Stimulated activated naive CD4-positive, alpha-beta T cell (primary cell): ENCODE measurements around the gene PPP4C.
"Not testable (repeated sequence)": the region's sequence is repeated elsewhere in the genome, so short reads cannot be mapped to it uniquely, and the experiment has no call there.

Experiments
- DNase-seq, 6 experiments: peaks; one replicate each; lab custom pipeline; 2025; lab: John Stamatoyannopoulos, UW

PPP4C gene

DNA sequence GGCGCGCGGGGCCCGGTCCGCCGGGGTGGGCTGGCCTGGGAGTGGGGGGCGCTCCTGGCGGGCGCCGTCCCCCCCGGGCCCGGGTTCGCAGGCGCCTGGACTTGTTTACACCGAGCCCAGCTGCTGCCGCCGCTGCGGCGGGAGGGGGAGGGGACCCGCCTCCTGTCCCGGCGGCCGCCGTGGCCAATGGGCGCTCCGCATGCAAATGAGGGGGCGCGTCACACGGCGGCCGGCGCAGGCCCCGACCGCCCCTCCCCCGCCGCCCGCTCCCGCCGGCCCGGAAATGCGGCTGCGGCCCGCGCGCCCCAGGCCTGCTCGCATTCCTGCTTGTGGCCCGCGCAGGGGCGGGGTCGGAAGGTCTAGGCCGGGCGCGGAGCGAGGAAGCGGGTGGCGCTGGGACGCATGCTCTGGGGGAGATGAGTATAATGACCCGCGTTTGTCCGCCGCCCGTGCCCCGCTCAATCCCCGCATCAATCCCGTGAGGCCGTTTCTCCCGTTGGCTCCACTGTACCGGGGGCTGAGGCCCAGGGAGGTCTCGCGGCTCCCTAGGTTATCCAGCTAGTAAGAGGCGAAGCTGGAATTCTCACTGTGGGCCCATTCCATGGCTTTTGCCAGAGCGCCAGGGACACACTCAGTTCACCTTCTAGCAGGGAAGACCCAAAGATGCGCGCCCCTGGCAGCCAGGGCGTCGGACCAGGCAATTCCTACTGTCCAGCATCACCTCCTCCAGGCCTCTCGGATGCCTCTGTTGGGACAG lies 20.5 kb downstream of the PPP4C start, which contains the start of gene YPEL3:
Gene YPEL3, minus strand, starts transcription at position 109 of the 757 bp plus-strand sequence. CDS start 731 bp downstream, outside the sequence.
- peak; percentile 74 to 87 (median 84) for DNase-seq

DNA sequence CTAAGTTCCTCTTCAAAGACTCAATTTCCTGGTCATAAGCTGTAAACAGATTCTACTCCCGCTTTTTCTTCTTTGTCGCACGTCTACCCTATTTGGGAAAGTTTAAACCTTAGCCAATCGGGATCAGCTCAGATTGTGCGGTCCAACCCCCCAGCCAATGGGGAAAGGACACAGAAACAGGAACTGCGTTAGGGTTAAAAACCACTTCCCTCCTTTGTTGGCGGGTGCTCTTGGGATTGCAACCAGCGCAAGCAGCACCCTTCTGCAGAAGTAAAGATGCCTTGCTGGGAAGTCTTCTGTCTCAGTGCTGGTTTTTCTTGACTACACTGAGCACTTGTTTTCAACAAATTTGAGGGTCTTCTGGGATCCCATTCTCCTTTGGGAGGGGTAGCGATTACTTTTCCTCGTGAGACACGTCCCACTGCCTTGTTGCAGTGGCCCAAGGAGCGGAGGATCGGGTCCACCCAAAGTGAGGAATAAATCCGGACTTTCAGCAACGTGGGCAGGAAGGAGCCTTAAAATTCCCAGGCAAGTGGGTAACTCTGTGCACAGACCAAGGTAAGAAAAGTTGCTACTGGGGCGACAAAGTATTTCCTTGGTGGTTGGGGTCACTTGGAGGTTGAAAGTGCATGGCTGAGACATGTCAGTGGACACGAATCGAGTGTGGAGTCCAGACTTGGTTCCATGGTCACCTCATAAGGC lies 21.2 kb downstream of the PPP4C start:
- DNase-seq = peak in 3 of 6 experiments; percentile 25 to 66 (median 38)

DNA sequence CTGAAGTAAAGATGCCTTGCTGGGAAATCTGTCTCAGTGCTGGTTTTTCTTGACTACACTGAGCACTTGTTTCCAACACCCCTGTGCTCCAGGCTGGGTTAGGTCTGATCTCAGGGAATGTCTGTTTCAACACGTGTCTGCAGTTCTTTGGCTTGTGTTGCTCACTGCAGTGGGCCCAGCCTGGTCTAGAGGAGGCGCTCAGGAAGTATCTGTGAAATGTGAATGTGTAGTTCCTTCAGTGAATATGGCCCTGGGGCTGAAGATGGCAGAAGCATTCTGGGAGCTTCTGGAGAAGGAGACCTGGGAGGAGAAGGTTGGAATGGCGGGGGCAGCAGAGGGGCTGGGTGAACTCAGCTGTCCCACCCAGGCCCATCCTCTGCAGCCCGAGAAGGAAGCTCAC lies 28.3 kb downstream of the PPP4C start:
- DNase-seq = no peak

DNA sequence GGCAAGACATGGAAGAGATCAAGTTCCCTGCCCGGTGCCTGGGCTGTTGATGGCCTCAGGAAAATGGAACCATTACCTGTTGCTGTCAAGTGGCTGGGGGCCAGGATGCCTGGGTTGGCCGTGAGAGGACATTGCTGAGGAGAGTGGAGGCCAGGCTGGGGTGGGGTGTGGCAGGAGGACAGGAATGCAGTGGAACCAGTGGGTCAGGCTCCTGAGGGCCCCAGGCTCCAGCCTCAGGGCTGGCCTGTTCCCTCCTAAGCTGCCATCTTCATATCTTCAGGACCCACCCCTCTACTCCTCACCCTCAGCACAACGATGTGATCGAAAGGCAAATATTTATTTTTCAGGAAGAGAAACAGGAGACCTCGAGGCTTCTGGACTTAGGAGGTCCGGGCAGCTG lies 28.7 kb downstream of the PPP4C start:
- DNase-seq = no peak

DNA sequence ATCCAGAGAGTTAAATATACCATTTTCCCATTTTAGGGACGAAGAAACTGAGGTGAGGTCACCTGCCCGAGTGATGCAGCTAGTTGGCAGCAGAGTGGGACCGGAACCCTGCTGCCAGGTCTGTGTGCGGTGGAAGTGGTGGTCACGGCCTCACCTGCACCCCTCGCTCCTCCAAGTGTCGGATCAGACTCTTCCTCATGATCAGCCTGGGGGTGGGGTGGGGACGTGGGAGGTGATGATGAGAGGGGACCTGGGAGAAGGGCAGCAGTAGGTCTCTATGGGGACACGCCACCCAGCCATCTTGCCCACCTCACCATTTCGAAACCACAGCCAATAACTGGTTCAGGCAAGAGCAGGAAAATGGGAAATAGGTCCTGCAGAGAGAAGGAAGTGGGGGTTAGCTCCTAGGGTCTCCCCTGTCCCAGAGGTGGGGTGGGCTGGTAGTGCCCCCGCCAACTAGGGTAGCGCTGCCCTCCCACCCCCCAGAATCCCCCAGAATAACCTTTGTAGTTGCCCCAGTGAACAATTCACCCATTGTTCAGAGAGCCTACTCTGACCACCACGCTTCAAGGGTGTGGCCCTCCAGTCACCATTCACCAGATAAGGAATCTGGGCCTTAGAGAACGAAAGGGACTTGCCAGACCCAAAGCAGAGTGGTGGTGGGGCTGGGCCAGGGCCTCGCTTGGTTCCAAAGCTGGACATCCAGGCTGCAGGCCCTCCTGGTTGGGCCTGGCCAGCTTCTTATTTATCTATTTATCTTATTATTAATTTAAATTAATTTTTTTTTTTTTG lies 32.5 kb downstream of the PPP4C start:
- DNase-seq = no peak

DNA sequence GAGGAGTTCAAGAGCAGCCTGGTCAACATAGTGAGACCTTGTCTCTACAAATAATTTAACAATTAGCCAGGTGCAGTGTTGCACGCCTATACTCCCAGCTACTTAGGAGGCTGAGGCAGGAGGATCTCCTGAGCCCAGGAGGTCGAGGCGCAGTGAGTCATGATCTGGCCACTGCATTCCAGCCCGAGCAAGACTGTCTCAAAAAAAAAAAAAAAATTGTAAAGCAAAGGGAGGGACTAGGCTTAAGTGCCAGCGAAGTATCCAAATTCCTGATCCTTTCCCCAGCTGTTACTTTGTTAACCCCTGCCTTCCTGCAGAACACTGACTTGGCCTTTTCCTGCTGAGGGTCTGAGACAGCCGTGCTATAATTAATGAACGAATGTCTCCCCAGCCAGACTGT lies 34.9 kb downstream of the PPP4C start:
- DNase-seq = no peak

DNA sequence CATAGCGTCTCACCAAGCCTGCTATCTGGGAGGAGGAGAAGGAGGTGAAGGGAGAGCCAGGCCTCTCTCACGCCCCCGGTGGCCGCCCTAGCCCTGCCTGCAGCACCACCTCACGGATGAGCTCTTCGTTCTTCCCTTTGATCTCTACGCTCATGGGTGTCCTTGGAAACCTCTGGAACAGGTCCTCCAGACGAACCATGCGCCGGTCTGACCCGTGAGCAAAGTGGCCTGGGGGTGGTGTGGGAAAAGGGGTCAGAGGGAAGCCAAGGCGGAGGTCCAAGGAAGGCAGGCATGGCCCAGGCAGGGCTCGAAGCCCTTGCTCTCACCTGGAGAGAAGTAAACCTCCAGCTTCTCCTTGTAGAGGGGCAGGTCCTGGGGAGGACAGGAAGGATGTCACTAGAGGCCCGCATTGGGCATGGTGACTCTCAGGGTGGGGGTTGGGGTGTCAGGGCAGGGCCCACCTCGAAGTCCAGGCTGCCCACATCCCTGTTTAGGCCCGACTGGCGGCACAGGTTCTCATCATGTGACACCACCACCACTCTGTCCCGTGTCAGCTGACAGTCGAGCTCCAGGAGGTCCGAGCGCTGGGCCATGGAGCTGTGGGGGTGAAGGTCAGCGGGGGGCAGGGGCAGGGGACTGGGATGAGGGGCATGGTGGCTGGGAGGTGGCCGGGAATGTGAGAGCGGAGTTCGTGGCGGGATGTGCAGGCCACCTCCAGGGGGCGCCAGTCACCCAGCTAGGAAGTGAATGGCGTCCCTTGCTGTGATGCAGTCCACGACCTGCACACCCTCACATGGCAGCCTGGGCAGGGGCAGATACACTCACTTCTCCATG lies 36.6 kb downstream of the PPP4C start:
- DNase-seq = peak in 5 of 6 experiments; percentile 16 to 47 (median 24)

DNA sequence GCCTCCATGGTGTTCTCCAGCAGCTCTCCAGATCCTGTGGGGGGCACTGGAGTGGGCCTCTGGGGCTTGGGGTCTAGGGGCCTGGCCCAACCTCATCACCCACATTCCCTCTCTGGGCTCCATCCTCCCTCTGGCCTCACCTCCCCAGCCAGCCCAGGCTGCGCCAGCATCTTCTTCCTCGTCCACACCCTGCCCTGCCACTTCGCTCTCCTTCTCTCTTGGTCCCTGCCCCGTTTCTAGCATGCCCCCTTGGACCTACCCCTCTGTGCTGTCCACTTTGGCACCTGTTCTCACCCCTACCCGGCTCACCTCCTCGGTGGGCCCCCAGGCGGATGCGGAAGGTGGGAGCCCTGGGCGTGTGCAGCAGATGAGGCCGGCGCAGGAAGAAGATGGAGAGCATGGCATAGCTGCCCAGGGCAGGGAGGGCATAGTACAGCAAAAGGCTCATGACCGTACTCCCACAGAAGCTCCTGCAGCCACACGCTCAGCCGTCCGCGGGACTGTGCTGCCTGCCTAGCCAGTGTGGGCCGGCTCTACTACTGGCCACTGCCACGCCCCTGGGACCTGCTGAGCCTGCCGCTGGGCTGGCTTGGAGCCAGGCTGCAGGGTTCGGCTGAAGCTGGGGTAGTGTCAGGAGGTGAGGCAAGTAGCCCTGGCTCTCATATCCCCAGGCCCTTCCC lies 37.4 kb downstream of the PPP4C start, which contains the start of gene GDPD3:
Gene GDPD3, minus strand, starts transcription at position 507 of the 680 bp plus-strand sequence. Its CDS starts 59 bp downstream, at position 448.
- no peak for DNase-seq

DNA sequence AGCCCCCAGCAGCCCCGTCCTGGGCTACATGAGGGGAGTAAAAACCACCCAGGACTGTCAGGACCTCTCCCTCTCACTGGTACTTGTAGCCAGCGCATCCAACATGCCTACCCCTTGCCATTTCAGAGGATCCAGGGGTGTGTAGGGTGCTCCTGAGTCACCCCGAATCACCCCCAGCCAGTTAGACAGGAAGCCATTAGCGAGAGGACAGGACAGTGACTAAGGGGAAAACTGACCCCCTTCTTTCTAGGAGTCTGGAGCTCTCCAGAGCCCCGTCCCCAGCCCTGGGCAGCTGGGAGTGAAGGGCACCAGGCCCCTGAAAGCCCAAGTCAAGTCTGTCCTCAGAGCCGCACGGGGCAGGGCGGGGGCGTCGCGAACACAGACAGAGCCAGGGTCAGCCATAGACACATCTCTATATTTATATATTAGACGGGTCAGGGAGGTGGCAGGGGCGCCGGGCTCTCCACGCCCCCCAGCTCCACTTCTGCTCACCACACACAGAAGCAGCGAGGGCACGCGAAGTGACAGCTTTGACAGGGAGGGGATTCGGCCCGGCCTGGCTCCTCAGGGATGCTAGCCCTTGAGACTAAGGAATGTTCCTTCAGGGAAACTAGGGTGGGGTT lies 38.0 kb downstream of the PPP4C start:
- DNase-seq = no peak

DNA sequence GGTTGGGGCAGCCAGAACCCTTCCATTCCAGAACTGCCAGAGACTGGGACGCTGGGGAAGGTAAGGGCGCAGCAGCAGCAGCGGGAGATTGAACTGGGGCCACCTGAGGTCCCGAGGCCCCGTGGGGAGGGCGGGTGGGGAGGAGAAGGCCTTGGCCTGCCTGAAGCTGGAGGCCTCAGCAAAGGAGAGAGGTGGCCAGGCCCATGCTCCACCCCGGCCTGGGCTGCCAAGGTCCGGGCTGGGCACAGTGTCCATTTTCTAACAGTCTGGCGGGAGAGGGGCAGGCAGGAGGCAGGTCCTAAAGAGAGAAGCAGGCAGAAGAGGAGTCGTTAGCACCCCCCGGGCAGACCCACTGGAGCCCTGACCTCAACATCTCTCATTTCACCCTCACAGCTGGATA lies 38.6 kb downstream of the PPP4C start:
- no peak for DNase-seq

DNA sequence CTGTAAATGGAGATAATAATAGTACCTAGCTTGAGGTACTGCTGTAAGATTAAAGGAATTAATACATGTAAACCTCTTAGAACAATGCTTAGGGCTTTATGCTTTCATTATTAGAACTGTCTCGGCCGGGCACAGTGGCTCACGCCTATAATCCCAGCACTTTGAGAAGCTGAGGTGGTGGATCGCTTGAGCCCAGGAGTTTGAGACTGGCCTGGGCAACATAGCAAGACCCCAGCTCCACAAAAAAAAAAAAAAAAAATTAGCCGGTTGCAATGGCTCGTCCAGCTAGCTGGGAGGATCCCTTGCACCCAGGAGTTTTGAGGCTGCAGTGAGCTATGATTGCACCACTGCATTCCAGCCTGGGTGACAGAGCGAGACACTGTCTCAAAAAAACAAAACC lies 39.0 kb downstream of the PPP4C start:
- not testable (repeated sequence) for DNase-seq

DNA sequence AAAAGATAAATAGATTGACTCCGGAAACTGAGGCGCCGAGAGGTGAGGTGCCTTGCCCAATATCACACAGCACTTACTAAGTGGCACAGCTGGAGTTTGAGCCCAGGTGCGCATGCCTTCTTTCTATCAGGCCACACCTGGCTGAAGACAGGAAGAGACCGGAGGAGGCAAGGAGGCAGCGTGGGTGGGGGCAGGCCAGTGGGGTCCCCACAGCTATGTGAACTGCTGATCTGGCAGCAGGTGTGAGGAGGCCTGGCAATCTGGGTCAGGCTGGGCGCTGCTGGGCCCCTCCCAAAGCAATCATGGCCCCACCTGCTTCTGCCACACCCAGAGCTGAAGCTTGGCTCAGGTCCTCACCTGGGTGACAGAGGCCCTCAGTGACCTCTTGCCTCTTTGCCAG lies 39.4 kb downstream of the PPP4C start:
- DNase-seq = peak in 1 of 6 experiments; percentile 6

DNA sequence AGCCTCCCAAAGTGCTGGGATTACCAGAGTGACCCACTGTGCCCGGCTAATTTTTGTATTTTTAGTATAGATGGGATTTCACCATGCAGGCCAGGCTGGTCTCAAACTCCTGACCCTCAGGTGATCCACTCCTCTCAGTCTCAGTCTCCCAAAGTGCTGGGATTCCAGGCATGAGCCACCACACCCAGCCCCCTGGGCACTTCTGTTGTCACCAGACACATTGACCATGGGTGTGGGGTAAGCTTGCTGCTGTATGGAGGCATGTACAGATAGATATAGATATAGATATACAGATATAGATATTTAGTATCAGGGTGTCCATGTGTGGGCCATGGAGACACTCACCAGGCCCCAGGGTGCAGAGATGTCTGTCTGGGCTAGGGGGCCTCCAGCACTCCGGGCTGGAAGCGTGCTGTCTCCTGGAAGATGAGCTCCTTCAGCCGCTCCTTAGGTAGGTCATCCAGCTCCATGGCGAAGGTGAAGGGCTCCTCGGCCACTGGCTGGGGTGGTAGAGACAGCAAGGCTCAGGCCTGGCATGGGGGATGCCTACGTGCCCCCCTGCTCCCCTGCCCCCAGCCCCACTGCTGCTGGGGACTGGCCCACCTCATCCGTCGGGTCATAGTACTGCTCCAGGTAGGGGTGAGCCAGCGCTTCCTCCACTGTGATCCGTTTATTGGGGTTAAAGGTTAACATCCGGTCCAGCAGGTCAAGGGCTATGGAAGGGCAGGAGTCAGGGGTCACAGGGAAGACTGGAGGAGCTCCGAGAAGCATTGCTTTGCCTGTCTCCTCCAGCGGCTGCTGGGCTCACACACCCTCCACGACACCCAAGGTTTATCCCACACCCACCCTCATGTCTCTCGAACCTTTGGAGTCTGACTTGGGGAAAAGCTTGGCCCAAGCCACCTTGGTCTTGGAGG lies 40.8 kb downstream of the PPP4C start:
- no peak for DNase-seq

DNA sequence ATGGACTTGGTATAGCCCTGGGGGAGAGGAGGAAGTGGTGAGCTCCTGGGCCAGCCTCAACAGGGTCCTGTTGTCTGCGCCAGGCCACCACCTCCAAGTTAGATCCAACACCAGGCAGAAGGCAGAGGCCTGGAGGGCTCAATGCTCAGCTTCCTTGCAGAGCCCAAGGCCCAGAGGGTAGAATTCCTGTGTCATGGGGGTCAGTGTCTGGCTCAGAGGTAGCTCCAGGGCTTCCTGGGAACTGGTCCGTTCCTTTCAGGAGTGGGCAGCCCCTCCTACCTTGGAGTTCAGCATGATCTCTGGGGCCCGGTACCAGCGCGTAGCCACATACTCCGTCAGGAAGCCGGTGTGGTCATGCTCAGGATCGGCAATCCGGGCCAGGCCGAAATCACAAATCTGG lies 42.0 kb downstream of the PPP4C start:
- DNase-seq = no peak

DNA sequence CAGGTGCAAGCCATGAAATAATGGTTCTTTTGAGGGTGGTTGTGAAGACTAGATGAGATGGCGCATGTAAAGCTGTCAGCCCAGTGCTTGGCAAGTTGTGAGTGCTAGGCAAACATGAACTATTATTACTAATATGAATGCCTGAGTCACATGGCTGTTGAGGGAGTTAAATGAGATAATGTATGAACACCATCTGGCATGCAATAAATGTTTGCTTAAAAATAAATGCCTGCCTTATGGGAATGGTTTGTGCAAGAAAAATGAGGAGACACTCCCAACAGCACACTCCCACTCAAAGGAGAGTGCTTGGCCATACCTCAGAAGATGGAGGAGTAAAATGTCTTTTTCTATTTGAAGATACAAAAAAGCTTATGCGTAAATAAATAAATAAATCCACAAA lies 43.6 kb downstream of the PPP4C start:
- DNase-seq = no peak

DNA sequence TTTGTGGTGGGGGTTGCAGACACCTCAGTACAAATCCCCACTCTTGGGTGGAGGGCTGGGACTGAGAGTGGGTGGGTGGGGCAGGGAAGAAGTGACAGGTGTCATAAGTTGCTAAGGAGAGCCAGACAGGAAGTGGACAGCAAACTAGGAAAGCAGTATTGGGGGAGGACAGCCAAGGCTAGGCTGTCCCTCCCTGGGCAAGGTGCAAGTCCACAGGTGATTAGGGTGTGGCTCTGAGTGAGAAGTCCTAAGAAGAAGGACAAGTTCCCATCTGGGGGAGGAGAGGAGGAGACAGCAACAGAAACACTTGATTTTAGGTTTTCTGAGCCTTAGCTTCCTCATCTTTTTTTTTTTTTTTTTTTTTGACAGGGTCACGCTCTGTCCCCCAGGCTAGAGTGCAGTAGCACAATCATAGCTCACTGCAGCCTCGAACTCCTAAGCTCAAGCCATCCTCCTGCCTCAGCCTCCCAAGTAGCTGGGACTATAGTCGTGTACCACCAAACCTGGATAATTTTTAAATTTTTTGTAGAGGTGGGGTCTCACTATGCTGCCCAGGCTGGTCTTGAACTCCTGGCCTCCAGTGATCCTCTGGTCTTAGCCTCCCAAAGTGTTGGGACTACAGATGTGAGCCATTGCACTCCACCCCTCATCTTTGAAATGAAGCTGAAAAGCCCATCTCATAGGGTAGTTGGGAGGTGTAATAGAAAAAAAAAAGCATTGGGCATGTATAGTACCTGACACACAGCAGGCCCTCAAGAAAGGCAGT lies 44.7 kb downstream of the PPP4C start:
- DNase-seq = no peak

DNA sequence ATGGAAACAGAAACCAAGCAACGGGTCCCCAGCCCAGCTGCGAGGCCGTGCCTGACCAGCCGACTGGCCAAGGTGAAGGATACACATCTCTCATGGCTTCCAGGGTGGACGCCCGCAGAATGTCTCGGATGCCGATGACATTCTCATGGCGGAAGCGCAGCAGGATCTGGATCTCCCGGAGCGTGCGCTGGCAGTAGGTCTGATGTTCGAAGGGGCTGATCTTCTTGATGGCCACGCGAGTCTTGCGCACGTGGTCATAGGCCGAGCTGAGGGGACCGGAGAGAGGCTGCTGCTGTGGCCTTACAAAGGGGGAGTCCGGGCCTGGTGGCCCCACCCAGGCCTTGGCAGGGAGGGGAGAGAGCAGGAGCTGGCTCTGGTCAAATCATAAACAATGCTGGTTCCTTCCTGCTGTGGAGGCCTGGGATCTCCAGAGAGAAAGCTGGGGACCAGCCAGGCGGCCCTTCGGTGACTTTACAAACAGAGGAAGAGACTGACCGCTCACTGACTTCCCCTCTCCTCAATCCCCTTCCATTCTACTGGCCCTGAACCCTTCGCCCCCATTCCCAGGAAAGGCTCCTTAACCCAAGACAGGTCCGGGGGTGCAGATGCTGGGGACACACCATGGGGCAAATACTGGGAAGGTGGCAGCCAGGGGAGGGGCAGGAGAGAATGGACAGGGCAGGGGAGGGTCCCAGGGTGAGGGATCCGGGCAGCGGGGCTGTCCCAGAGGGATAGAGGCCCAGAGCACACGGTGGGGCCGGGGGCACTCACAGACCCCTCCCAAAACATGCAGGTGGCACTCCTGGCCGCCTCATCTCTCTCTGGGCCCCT lies 46.2 kb downstream of the PPP4C start:
- DNase-seq = no peak
